SK-N-SH treated with all-trans-retinoic acid at 6 μM for 48 hours (cell line): ENCODE measurements around the gene CACNA1I.

Experiments
- TOX ChIP-seq: fragments of 250-450 bp; sonication (Bioruptor Pico); IDR thresholded peaks from 2 replicates; pipeline ENCODE4 v1.8.0; 2021; ENCODE audit warnings: mild to moderate bottlenecking, moderate library complexity, borderline replicate concordance
- TSHZ2 ChIP-seq: fragments of 250-450 bp; sonication (Bioruptor Pico); IDR thresholded peaks from 2 replicates; pipeline ENCODE4 v1.5.0; 2020; ENCODE audit warnings: mild to moderate bottlenecking, moderate library complexity
- ZFP30 ChIP-seq: fragments of 450-650 bp; formaldehyde crosslinking; IDR thresholded peaks from 2 replicates; pipeline ENCODE4 v1.5.0; 2022; ENCODE audit warnings: mild to moderate bottlenecking, moderate library complexity

DNA sequence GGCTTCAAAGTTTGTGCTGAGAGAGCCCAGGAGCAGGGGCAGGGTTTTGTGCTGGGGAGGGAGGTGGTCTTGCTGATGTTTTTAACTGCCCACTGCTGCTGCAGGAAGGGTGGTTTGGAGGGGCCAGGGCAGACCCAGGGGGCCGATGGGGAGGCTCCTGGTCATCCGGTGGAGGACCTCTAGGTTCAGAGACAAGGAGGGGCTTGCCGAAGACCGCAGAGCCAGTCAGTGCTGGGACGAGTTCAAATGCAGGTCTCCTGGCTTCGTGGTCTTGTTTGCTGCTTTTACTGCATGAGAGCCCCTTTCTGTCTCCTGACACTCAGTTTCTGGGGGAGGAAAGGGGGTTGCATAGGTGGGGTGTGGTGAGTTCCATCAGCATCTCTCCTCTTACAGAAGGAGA, 26.0 kb downstream of the CACNA1I start:
- no peak for TF ChIP-seq TSHZ2 (CRISPR knock-in tag)
- no peak for TF ChIP-seq TOX (CRISPR knock-in tag)
- TF ChIP-seq ZFP30 = no peak
